NOMO-1 treated with dmso at 0.1 percent for 144 hours (cell line): ENCODE results near the gene GRAMD2B.
"Not testable (repeated sequence)": the region's sequence is repeated elsewhere in the genome, so short reads cannot be mapped to it uniquely, and the experiment has no call there.

Experiments
- DNase-seq: peaks from one replicate; lab custom pipeline; 2025; ENCODE audit not compliant: unreplicated experiment; lab: John Stamatoyannopoulos, UW

Gene GRAMD2B

DNA sequence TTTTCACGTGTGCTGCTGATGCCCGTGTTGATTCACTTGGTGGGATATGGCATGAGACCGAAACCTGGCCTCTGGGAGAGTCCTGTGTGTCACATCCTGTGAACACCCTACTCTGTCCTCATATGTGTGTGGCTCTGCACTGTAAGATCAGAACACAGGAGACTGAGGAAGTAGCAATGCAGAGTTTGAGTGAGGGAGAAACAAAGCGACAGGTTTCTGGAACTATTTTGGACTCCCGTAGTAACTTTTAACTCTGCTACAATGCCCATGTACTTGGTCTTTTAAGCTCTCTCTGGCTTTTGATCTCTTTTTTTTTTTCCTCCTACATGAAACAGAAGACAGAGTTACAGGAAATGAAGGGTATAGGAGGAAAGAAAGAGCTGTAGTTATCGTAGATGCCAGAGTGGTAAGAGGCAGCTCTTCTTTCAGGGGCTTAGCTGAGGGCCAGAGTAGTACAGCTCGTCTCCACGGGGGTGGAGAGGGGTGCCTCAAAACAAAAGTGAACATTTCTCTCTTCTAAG, 26.6 kb downstream of the GRAMD2B start:
- no peak for DNase-seq

DNA sequence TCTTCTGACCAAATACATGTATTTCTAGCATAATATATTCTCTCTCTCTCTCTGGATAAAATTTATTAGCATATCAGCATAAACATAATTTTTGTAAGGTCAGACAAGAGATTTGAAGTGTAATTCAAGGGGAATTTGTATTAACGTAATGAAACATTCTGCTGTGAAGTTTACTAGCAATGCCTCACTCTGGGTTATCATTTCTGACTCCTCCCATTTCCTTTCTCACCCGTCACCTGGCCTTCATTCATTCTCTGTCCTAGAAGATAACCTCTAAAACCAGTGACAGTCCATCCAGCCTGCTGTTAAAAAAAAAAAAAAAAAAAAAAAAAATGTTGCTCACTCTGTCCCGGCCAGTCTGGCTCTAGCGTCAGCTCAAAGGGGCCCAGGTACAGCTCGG, 27.1 kb downstream of the GRAMD2B start:
- no peak for DNase-seq

DNA sequence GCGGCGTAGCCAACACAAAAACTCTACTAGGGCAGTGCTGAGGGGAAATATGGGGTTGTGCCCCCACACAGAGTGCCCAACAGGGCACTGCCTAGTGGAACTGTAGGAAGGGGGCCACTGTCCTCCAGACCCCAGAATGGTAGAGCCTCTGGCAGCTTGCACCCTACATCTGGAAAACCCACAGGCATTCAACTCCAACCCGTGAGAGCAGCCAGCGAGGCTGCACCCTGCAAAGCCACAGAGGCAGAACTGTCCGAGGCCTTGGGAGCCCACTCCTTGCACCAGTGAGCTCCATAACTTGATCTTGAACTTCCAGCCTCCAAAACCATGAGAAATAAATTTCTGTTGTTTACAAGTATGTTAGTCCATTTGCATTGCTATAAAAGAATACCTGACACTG, 27.7 kb downstream of the GRAMD2B start:
- no peak for DNase-seq

DNA sequence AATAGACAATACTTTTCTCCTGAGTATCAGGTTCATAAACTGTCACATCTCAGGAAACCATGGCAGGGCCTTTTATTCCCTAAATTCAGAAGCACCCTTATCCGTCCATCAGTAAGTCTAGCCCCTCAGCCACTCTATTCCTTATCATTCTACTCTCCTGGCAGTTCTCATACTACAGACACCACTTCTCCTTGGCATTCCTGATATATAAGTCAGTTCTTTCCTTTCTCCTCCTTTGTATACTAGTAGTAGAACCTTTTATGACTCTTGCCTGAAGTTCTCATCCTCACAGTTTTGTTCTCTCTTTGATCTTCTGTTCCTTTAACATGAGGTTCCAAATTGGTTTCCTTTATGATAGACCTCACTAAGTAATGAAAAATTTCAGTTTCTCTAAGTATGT, 29.3 kb downstream of the GRAMD2B start:
- no peak for DNase-seq

- DNase-seq, result no peak
Observed at GRCh38 chr5:126454081-126454480, 30.9 kb downstream of the GRAMD2B start.

GRCh38 chr5:126454535-126454934, 31.3 kb downstream of the GRAMD2B start:
- no peak for DNase-seq

GRCh38 chr5:126455264-126455663, 32.1 kb downstream of the GRAMD2B start:
- no peak for DNase-seq

- DNase-seq, result no peak
Observed at GRCh38 chr5:126455728-126456127, 32.5 kb downstream of the GRAMD2B start.

DNA sequence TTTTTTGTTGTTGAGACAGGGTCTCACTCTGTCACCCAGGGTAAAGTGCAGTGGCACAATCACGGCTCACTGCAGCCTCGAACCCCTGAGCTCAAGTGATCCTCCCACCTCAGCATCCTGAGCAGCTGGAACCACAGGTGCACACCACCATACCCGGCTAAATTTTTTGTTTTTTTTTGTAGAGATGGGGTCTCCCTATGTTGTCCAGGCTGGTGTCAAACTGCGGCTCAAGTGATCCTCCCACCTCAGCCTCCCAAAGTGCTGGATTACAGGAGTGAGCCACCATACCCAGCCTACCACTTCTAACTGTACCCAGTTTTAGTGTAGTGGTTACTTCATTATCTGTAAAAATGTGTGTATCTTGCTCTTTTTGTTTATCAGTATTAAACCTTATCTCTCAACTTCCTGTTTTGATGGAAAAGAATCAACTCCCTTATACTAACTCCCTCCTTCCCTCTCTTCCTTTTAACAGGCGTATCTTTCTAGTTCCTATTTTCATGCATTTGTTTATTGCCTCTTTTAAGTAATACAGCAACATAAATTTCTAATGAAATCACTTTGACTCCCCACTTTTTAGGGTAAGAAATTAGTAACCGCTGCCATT, 33.1 kb downstream of the GRAMD2B start:
- DNase-seq, result no peak

GRCh38 chr5:126460459-126460858, 37.2 kb downstream of the GRAMD2B start:
- DNase-seq, result no peak

DNA sequence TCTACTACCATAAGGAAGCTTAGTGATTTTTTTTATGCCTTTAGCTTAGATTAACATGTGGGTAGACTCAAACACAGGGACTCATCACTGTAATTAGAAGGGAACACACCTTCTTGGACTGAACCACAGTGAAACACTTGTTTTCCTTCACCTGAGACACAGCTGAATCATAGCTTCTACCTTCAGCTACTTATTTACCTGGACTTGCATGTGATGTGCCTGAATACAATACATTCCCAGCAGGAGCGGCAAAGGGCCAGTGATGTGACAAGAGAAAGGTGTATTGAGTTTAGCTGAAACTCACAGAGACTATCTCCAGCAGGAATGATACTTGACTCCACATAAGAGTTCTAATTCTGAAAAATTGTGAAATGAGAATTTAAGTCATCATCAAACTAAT, 37.8 kb downstream of the GRAMD2B start:
- DNase-seq, result no peak

DNA sequence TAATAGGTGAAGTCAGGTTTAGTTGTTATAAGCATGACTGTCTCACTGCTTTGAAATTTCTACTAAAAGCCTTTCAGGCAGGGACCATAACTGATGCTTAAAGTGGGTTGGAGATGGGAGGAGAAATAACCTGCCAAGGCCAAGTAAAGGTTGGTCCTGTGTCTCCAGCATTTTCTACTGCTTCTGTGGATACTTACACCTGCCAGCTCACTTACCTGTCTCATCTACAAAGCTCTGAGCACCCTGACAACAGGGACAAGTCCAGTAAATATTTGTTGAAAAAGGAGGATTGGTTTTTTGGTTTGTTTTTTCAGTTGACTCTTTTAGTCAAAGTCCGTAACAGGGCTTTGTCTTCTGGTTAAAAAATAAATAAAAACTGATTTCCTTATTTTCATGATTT, 38.6 kb downstream of the GRAMD2B start:
- DNase-seq, result no peak

- no peak for DNase-seq
Observed at GRCh38 chr5:126462239-126463014, 39.2 kb downstream of the GRAMD2B start.

DNA sequence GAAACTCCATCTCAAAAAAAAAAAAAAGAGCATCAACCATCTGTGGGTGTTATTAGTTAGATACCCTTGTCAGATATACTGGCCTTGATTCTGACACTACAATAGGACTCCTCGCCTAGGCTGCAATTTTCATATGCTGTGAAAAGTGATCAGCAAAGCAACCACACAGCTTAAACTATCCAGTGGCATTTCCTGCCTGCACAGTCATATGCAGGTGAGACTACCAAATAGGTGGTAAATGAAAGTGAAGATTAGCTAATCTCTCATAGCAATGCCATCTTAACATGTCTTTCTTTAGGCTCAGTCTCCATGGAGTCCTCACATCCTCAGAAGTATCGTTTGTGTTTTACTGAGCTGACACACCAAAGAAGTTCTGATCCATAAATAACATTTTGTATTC, 40.8 kb downstream of the GRAMD2B start:
- no peak for DNase-seq

- DNase-seq, result no peak
Observed at GRCh38 chr5:126464959-126465358, 41.8 kb downstream of the GRAMD2B start.

- no peak for DNase-seq
Observed at GRCh38 chr5:126468091-126468490, 44.9 kb downstream of the GRAMD2B start.

DNA sequence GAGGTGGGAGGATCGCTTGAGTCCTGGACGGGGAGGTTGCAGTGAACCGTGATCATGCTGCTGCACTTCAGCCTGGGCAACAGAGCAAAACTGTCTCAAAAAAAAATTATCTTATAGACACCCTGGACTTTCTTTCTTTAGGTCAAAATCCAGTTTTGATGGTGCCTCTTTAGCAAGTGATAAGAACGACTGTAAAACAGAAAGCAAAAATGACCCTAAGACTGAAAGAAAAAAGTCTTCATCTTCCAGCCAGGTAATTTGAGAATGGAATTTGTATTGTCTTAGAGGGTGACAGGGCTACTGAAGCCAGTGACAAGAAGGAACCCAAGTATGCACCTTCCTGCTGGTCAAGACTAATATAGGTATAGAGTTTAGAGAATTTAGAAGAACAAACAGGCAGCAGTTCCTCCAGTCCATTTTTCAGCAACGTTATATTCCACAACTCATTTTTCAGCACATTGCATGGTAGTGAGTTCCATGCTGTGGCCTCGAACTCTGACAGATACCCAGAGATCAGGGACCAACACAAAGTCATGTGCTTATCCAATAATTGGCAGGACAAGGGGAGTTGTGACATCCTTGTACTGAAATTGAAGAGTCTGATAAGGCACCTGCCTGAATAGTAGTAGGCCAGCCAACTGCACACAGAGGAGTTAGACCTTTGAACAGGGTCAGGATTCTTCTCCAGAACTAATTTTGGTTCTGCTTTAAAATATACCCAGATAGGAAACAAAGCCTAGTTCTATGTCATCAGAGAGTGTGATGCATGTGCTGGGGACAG, 46.5 kb downstream of the GRAMD2B start:
- DNase-seq, result no peak

GRCh38 chr5:126470529-126470928, 47.3 kb downstream of the GRAMD2B start:
- DNase-seq, result not testable (repeated sequence)

DNA sequence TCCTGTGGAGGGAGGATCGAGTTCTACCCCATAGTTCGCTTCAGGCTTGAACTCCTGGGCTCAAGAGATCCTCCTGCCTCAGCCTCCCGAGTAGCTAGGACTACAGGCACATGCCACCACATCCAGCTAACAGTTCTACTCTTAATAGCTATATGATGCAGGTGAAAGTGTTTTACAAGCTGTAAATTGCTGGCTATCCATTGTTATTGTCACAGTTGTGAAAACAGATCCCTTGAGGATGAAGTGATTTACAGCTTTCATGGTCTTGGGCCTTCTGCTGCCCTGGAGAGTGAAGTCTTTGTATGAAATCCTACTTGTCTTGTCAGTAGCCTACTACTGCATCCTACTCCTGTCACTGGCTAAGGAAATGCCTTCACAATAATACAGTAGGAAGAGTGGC, 48.0 kb downstream of the GRAMD2B start:
- DNase-seq, result no peak

DNA sequence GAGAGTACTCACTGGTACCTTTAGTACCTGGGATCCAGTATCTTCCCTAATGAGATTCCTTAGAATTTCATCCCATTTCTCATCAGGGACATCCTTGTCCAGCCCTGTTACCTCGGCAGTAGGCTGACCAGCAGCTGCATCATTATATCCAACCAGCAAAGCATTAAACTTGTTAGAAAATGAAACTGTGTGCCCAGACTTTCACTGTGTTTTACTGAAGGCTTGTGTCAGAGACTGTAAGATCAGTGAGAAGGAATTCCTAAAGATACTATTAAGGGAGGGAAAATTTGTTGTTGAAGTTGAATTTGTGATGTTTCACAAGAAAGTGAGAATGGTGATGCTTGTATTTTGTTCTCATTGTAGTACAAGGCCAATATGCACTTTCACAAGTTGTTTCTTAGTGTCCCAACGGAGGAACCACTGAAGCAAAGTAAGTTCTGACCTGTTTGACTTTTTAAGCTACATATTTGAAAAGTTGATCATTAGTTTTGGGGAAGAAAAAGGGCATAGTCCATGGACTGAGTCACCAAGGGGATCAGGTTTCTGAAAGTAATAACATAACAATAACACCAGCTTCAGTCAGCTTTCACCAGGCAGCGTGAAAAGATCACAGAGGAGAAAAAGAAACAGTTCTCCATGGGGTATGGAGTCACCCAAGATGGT, 48.8 kb downstream of the GRAMD2B start:
- no peak for DNase-seq

GRCh38 chr5:126472538-126472889, 49.3 kb downstream of the GRAMD2B start:
- DNase-seq, result no peak
